ENCODE results near the gene HABP4.
A peak's percentile ranks its signal among the peaks of the same experiment; 100 is the strongest.

DNA sequence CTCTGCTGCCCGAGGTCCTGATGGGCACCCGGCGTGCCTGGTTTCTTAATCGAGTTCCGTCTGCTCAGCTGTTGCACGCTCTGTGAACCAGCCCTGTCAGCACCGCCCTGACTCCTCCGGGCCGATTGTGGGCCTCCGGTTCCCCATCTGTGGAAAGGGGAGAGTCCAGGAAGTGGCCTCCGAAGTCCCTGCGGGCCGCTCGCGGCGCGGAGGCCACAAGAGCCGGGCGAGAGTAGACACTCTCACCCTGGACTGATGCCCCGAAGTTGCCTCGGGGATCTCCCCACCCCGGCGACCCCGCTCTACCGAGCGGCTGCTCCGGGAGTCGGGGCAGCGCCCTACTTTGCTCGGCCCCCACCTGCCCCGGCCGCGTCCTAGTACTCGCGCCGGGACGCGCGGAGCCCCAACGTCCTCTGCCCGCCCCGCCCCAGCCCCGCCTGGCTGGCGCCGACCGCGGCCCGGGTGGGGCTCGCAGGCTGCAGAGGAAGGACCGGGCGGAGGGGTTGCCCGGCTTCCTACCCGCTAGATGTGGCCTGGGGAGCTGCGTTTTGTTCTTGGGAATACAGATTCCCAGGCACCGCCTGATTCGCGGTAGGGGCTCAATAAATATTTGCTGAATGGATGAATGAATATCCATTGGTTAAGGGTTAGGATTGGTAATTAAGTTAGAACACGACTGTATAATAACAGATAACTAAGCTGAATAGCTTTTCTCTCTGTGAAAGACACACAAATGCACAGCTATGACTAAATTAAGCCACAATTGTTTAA is 30.9 kb upstream of the HABP4 start:
- TF ChIP-seq, protein P1, sequence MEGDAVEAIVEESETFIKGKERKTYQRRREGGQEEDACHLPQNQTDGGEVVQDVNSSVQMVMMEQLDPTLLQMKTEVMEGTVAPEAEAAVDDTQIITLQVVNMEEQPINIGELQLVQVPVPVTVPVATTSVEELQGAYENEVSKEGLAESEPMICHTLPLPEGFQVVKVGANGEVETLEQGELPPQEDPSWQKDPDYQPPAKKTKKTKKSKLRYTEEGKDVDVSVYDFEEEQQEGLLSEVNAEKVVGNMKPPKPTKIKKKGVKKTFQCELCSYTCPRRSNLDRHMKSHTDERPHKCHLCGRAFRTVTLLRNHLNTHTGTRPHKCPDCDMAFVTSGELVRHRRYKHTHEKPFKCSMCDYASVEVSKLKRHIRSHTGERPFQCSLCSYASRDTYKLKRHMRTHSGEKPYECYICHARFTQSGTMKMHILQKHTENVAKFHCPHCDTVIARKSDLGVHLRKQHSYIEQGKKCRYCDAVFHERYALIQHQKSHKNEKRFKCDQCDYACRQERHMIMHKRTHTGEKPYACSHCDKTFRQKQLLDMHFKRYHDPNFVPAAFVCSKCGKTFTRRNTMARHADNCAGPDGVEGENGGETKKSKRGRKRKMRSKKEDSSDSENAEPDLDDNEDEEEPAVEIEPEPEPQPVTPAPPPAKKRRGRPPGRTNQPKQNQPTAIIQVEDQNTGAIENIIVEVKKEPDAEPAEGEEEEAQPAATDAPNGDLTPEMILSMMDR (conservative IDR thresholded peaks at IDR 0.05): no peak
- TF ChIP-seq ZFX (IDR thresholded peaks at IDR 0.05): peak; percentile 44; the same call in 1 of the 2 replicates

Measured in C4-2B (cell line).